Pericardium fibroblast (primary cell): ENCODE data around the gene CPNE4. TPM values are rescaled to one million over a fixed set of nuclear protein-coding genes. Genes with fewer than 3 reads are reported as not detected.

Experiments used
- total RNA-seq: library from RNA; depleted of rRNA; stranded (reverse); fragments of >200 nt; gene quantifications from 2 replicates; pipeline ENCODE4 v1.2.3, GENCODE V29; 2015

Gene CPNE4
- not detected in 2 replicates for total RNA-seq

DNA sequence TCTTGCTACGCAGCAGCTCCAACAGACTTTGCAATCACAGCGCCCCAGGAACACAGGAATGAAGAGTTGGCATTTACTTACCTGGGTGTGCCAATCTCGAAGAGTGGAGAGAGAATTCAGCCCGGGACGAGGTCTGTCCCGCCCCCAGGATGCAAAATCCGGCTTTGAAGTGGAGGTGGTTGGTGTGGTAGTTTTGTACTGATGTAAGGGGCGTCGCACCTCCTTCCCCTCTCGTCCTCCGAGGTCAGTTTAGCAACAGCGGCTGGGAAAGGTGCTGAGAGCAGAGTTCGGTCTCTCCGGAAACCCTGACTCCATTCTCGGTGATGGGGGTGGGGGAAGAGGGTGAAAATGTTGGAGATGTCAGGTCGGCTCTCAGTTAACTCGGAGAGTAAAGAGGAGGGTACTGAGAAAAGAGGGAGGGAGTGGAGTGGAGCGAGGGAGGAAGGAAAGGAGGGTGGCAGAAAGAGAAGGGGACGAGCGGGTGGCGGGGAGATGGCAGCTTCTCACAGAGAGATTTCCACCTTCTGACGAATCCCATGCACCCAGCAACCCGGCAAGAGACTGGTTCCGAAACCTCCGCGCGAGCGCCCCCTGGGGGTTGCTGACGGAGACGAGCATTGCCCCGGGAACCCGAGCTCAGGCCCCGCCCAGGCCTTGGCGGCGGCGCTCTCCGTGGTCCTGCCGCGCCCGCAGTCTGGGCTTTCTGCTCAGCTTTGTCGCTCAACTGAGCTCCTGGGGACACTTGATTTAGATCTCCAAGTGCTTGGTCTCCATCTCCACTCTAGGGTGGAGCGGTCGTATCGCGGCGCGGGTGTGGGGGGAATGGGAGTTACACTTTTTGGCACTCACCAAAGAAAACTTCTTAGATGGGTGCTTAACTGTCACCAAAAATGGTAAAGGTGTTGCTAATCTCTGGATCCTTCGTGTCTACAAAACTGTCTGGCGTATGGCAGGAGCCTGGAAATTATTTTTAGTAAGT lies at the start of gene CPNE4:
CPNE4 (minus strand) TSS at position 529 of the 979 bp plus-strand sequence.

GRCh38 chr3:131502530-131503319 lies 532.1 kb downstream of the CPNE4 start, which contains the start of gene MRPL3:
Gene MRPL3 (minus strand): TSS chr3:131502971. CDS start chr3:131502821, 150 bp downstream.

